Measurements from ENCODE around the gene PLD1. TPM values are rescaled to one million over a fixed set of nuclear protein-coding genes. Genes with fewer than 3 reads are reported as not detected.
A peak's percentile ranks its signal among the peaks of the same experiment; 100 is the strongest.

PLD1 gene
- polyA plus RNA-seq, 1 donor = 11.7 TPM

- DNase-seq = no peak
Measured at GRCh38 chr3:171796625-171797264, 13.5 kb downstream of the PLD1 start.

GRCh38 chr3:171792531-171792930 is 17.8 kb downstream of the PLD1 start:
- DNase-seq = no peak

- DNase-seq = no peak
Measured at GRCh38 chr3:171791692-171792076, 18.6 kb downstream of the PLD1 start.

GRCh38 chr3:171790898-171791691 is 19.2 kb downstream of the PLD1 start:
- no peak for DNase-seq

GRCh38 chr3:171790574-171790897 is 19.7 kb downstream of the PLD1 start:
- DNase-seq = no peak

GRCh38 chr3:171789759-171790505 is 20.4 kb downstream of the PLD1 start:
- no peak for DNase-seq

GRCh38 chr3:171788546-171789351 is 21.5 kb downstream of the PLD1 start:
- peak; percentile 28 for DNase-seq

GRCh38 chr3:171786997-171787396 is 23.3 kb downstream of the PLD1 start:
- DNase-seq = no peak

GRCh38 chr3:171784937-171785336 is 25.3 kb downstream of the PLD1 start:
- no peak for DNase-seq

GRCh38 chr3:171784387-171784786 is 25.9 kb downstream of the PLD1 start:
- no peak for DNase-seq

- DNase-seq = no peak
Measured at GRCh38 chr3:171783626-171784025, 26.7 kb downstream of the PLD1 start.

GRCh38 chr3:171783086-171783485 is 27.2 kb downstream of the PLD1 start:
- DNase-seq = no peak

- DNase-seq = no peak
Measured at GRCh38 chr3:171782617-171783016, 27.7 kb downstream of the PLD1 start.

- DNase-seq = no peak
Measured at GRCh38 chr3:171781711-171782127, 28.6 kb downstream of the PLD1 start.

- DNase-seq = no peak
Measured at GRCh38 chr3:171778493-171778892, 31.8 kb downstream of the PLD1 start.

GRCh38 chr3:171777596-171777995 is 32.7 kb downstream of the PLD1 start:
- no peak for DNase-seq

GRCh38 chr3:171776839-171777583 is 33.3 kb downstream of the PLD1 start:
- no peak for DNase-seq

GRCh38 chr3:171776411-171776810 is 33.9 kb downstream of the PLD1 start:
- DNase-seq = no peak

GRCh38 chr3:171775943-171776342 is 34.3 kb downstream of the PLD1 start:
- no peak for DNase-seq

GRCh38 chr3:171774521-171774920 is 35.8 kb downstream of the PLD1 start:
- no peak for DNase-seq

- DNase-seq = peak; percentile 76
Measured at GRCh38 chr3:171772427-171773056, 37.7 kb downstream of the PLD1 start.

Measured in hindlimb muscle (tissue), 1 donor.